GM19372 (cell line): ENCODE results near the gene CPAMD8.

Experiments
- ATAC-seq: cut with Tn5 transposase; IDR thresholded peaks from one replicate; pipeline ENCODE4 v1.9.1; 2021; ENCODE audit warnings: mild to moderate bottlenecking, low read depth, moderate library complexity; ENCODE audit not compliant: unreplicated experiment

CPAMD8 gene

GRCh38 chr19:16896146-16897028, 130.2 kb downstream of the CPAMD8 start:
- peak; percentile 46 for ATAC-seq

DNA sequence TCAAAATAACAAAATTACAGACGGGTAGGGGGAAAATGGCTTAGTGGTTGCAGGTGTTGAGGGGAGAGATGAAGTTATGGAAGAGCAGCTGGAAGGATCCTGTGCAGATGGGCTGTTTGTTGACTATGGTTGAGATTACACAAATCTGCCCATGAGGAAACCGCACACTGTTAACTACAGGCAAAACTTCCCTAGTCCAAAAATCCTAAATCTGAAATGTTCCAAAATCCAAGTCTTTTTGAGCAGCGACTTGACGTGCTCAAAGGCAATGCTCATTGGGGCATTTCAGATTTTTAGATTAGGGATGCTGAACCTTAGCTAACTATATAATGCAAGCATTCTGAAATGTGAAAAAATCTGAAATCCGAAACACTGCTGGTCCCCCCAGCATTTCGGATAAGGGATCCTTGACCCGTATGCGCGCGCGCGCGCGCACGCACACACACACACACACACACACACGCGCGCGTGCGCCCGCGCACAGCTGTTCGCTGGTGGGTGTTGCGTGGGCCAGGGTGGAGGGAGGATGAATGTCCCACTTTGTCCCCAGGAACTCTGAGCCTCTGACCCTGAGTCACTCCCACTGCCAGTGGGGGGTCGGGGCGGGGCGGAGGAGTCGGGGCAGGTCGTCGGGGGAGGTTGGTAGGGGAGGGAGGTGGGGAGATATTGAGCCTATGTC, 131.0 kb downstream of the CPAMD8 start:
- ATAC-seq, result no peak

DNA sequence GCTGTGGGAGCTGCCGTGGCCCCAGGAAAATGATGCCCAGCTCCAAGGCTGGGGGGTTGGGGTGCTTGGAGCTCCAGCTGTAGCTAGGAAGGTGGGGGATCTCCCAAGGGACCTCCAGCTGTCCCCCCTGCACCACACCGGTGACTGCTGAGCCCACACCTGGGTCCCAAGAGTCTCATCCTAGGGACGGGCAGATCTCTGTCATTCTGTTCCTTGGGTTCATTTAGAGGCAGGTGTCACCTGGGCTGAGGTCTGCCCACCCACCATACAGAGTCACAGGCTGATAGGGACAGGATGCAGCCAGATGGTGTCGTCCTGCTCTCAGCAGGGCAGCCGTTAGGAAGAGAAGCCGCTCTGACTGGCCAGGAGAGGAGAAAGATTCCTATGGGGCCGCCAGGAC, 132.5 kb downstream of the CPAMD8 start:
- no peak for ATAC-seq

GRCh38 chr19:16893686-16893989, 133.0 kb downstream of the CPAMD8 start:
- no peak for ATAC-seq

- no peak for ATAC-seq
Observed at GRCh38 chr19:16892868-16893685, 133.5 kb downstream of the CPAMD8 start.

DNA sequence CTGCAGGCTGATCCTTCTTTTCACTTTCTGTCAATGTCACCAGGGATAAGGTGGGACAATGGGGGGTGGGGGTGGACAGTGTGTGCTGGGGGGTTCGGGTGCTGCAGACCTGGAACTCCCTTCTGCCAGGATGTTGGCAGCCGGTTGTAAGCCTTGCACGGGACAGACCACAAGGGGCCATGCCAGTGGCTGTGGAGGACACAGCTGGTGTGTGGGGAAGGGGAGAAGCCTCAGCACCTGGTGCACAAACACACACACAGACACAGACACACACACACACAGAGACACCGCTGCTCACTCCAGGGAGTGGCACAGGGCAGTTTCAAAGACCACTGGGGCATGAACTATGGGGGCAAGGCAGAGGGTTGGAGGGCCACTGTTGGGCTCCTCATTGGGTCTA, 134.2 kb downstream of the CPAMD8 start:
- ATAC-seq, result no peak

DNA sequence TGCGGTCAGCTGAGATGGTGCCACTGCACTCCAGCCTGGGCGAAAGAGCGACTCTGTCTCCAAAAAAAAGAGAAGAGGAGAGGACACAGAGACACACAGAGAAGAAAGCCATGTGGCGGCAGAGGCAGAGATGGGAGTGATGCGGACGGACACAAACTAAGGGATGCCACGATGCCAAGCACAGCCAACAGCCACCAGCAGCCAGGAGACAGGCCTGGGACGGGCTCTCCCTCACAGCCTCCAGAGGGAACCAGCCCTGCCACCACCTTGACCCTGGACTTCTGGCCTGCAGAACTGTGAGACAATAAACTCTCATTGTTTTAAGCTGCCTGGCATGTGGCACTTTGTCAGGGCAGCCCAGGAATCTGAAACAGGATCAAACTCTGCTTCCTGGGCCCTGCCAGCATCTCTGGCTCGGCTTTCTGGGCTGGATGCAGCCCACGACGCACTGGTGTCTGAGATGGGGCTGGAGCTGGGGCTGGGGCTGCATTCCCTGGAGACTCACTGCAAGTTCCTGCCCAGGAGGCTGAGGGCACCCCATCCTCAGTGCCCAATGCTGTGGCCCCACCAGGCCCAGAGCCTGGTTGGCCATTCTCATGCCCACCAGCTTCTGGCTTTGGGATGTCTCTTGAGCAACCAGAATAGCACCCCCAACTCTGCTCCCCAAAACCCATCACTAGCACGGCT, 134.8 kb downstream of the CPAMD8 start:
- ATAC-seq, result no peak

DNA sequence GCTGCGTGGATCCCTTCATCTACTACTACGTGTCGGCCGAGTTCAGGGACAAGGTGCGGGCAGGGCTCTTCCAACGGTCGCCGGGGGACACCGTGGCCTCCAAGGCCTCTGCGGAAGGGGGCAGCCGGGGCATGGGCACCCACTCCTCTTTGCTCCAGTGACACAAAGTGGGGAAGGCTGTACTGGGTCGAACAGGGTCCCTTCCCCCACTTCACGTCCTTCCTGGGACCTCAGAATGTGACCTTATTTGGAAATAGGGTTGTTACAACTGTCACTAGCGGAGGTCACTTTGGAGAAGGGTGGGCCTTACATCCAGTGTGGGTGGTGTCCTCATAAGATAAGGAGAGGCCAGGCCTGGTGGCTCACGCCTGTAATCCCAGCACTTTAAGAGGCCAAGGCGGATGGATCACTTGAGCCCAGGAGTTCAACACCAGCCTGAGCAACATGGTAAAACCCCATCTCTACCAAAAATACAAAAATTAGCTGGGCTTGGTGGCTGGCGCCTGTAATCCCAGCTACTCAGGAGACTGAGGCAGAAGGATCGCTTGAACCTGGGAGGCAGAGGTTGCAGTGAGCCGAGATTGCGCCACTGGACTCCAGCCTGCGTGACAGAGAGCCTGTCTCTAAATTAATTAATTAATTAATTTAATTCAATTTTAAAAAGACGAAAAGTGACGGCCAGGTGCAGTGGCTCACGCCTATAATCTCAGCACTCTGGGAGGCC, 136.0 kb downstream of the CPAMD8 start:
- ATAC-seq, result no peak

DNA sequence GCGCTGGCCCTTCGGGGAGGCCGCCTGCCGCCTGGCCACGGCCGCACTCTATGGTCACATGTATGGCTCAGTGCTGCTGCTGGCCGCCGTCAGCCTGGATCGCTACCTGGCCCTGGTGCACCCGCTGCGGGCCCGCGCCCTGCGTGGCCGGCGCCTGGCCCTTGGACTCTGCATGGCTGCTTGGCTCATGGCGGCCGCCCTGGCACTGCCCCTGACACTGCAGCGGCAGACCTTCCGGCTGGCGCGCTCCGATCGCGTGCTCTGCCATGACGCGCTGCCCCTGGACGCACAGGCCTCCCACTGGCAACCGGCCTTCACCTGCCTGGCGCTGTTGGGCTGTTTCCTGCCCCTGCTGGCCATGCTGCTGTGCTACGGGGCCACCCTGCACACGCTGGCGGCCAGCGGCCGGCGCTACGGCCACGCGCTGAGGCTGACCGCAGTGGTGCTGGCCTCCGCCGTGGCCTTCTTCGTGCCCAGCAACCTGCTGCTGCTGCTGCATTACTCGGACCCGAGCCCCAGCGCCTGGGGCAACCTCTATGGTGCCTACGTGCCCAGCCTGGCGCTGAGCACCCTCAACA, 136.6 kb downstream of the CPAMD8 start:
- ATAC-seq, result no peak

DNA sequence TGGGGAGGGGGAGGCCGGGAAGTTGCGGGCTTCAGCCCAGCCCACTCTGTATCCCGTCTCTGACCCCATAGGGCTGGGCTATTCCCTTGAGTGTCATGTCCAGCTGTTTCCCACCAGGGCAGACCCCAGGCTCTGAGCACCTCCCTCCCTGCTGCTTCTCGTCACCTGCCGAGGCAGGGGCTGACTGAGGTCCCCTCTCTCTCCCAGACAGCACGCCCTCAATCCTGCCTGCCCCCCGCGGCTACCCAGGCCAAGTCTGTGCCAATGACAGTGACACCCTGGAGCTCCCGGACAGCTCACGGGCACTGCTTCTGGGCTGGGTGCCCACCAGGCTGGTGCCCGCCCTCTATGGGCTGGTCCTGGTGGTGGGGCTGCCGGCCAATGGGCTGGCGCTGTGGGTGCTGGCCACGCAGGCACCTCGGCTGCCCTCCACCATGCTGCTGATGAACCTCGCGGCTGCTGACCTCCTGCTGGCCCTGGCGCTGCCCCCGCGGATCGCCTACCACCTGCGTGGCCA, 137.2 kb downstream of the CPAMD8 start:
- no peak for ATAC-seq

DNA sequence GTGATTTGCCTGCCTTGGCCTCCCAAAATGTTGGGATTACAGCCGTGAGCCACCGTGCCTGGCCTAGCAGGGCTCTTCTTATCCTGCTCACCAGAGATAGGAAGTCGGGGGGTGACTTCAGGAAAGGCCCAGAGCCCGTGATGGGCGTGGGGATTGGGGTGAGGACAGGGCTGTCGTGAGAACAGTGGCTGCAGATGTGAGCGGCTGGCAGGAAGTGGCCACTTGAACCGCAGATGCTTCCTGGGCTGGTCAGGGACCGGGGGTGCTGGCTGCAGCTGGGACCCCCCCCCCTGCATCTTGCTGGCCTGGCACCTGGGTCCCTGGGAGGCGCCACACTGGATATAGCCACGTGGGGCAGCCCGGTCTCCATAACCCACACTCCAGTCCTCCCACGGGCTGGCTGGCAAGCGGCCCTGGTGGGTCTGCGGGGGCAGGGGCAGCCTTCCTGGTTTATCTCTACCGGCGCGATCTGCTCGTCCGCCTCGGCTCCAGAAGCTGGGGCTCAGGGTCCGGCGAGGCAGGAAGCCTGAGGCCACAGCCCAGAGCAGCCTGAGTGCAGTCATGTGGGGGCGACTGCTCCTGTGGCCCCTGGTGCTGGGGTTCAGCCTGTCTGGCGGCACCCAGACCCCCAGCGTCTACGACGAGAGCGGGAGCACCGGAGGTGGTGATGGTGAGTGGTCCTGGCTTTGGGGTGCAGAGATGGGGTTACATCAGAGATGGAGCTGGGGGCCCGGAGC, 137.8 kb downstream of the CPAMD8 start, which contains the start of gene F2RL3:
F2RL3 (plus strand) TSS at position 371 of the 737 bp plus-strand sequence; CDS start at position 562, 191 bp downstream.
- no peak for ATAC-seq

- ATAC-seq, result no peak
Observed at GRCh38 chr19:16887353-16888265, 139.0 kb downstream of the CPAMD8 start.

GRCh38 chr19:16886305-16886880, 140.2 kb downstream of the CPAMD8 start:
- ATAC-seq, result no peak

- ATAC-seq, result no peak
Observed at GRCh38 chr19:16885166-16885565, 141.4 kb downstream of the CPAMD8 start.

DNA sequence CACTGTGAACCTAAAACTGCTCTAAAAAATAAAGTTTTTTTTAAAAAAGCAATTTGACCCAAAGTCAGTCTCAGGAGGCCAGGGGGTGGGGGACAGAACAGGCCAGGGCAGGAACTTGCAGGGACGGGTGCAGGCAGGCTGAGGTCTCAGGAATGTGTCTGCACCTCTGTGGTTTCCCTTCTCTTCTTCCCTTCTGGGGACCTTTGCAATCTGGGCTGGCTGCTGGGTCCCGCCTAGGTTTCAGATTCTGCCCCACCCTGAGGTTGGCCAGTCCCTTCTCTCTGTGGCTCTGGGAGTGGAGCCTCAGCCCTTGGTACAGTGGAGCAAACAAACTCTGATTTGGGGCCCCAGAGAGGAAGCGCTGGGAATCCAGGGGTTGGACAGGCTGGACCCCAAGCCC, 143.1 kb downstream of the CPAMD8 start:
- no peak for ATAC-seq

- ATAC-seq, result no peak
Observed at GRCh38 chr19:16882146-16882545, 144.5 kb downstream of the CPAMD8 start.

- no peak for ATAC-seq
Observed at GRCh38 chr19:16880884-16881554, 145.6 kb downstream of the CPAMD8 start.
